Caco-2 (cell line): Measurements from ENCODE around the gene NXN. TPM values are rescaled to one million over a fixed set of nuclear protein-coding genes. Genes with fewer than 3 reads are reported as not detected.

Experiments
- BruUV-seq: library from RNA; stranded (reverse); fragments of 400-500 nt; replicated peaks from 2 replicates; lab custom pipeline; 2021; lab: Mats Ljungman, UMichigan
- CTCF ChIA-PET: fragments of 300-600 bp; sonication (Branson Sonifier 250); formaldehyde crosslinking; loops from one replicate; lab custom pipeline; 2022; ENCODE audit warnings: antibody characterized with exemption; lab: Charles Lee
- POLR2A ChIA-PET: fragments of 300-600 bp; sonication (Branson Sonifier 250); formaldehyde crosslinking; loops from one replicate; lab custom pipeline; 2022; ENCODE audit warnings: antibody characterized with exemption; lab: Charles Lee
- DNase-seq, 2 experiments: peaks; one replicate each; pipeline versions ENCODE4 v3.0.0 to v3.0.0-alpha.2; 2020 to 2022
- H3K27me3 ChIP-seq: replicated peaks from 2 replicates; pipeline ENCODE4 v1.6.0; 2011; ENCODE audit warnings: low read length; ENCODE audit not compliant: control insufficient read depth, insufficient read depth
- H3K36me3 ChIP-seq: 2 replicates; pipeline ENCODE4 v1.5.1; 2011; ENCODE audit warnings: low read length; ENCODE audit not compliant: control insufficient read depth, insufficient read depth
- H3K4me1 ChIP-seq: fragments of 250-450 bp; sonication (Bioruptor Pico); 2 replicates; pipeline ENCODE4 v1.5.1; 2020; ENCODE audit warnings: mild to moderate bottlenecking
- H3K4me3 ChIP-seq: 2 replicates; pipeline ENCODE4 v1.5.1; 2011; ENCODE audit warnings: low read depth, mild to moderate bottlenecking, control low read depth, low read length
- H3K9me3 ChIP-seq: fragments of 250-450 bp; sonication (Bioruptor Pico); 2 replicates; pipeline ENCODE4 v1.5.1; 2020; ENCODE audit warnings: mild to moderate bottlenecking, moderate library complexity
- H3K27ac Mint-ChIP-seq: one replicate; pipeline ENCODE4 v1.8.0; 2022; ENCODE audit warnings: mixed read lengths; ENCODE audit not compliant: unreplicated experiment
- H3K27me3 Mint-ChIP-seq: one replicate; pipeline ENCODE4 v1.8.0; 2022; ENCODE audit warnings: mixed read lengths; ENCODE audit not compliant: insufficient read depth, unreplicated experiment
- H3K36me3 Mint-ChIP-seq: one replicate; pipeline ENCODE4 v1.8.0; 2022; ENCODE audit warnings: mild to moderate bottlenecking, mixed read lengths; ENCODE audit not compliant: insufficient read depth, unreplicated experiment
- H3K4me1 Mint-ChIP-seq: one replicate; pipeline ENCODE4 v1.8.0; 2022; ENCODE audit warnings: low read depth, mixed read lengths; ENCODE audit not compliant: unreplicated experiment
- H3K4me3 Mint-ChIP-seq: one replicate; pipeline ENCODE4 v1.8.0; 2022; ENCODE audit warnings: mild to moderate bottlenecking, moderate library complexity, mixed read lengths; ENCODE audit not compliant: unreplicated experiment
- H3K9me3 Mint-ChIP-seq: one replicate; pipeline ENCODE4 v1.8.0; 2022; ENCODE audit warnings: mixed read lengths; ENCODE audit not compliant: unreplicated experiment
- intact Hi-C: fragments of 100-400 bp; cut with micrococcal nuclease; formaldehyde crosslinking; loops from one replicate; pipeline ENCODE4 v1.10.0; 2022; ENCODE audit not compliant: unreplicated experiment
- total RNA-seq: library from RNA; stranded (reverse); gene quantifications from 2 replicates; pipeline ENCODE4 v1.2.3, GENCODE V29; 2022
- TF ChIP-seq, protein P1 (sequence below), 2 experiments: fragments of 200-600 bp in 1 of 2; IDR thresholded peaks; 1 replicate in 1 of 2; 2 replicates in 1 of 2; pipeline versions ENCODE4 v1.5.1 to v1.8.0; 2011 to 2022; ENCODE audit warnings: antibody characterized with exemption in 1 of 2, control low read depth in 1 of 2, inconsistent platforms in 1 of 2, low read depth in 1 of 2, low read length in 1 of 2, mild to moderate bottlenecking in 1 of 2, moderate library complexity in 1 of 2; ENCODE audit not compliant: insufficient read depth in 1 of 2, severe bottlenecking in 1 of 2, unreplicated experiment in 1 of 2

Gene NXN
- total RNA-seq, 1 experiment from 2014 or later = 76.7 TPM

DNA sequence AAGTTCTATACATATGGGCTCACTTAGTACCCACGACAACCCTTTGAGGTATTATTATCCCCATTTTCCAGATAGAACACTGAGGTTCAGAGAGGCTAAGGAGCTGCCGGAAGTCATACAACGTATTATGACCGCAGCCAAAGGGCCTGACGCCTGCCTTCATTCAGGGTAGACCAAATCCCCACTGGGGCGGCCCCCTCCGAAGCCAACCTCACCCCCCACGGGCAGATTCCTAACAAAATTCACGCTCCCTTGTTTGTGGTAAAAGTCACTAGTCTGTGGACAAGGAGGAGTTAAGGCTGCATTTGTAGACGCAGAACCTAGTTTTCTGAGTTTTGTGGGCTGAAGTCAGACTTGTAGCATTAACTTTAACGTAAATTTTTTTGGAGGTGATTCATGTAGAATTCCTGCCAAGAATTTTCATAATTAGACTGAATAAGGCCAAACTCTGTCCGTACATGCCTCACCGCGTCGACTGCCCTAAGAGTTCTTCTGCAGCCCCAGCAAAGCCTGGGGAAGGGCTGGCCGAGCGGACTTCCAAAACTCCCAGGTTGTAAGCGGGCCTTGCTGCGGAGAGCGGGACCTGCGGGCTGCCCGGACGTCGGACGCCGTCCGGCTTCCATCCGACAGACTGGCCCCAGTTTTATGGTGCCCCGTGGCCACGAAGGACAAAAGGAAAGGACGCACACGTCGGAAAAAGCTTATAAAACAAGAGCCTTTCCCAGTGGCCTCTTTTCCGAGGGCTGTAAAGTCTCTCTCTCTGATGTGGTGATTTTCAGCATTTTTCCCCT, 75.7 kb downstream of the NXN start:
- no TSS peak for BruUV-seq
- no peaks in the 10 kb centered on the region for H3K4me1 ChIP-seq
- no peaks in the 10 kb centered on the region for H3K9me3 ChIP-seq
- ChIA-PET CTCF (interaction anchor here (0.6 kb wide), 1 partner anchor 22 kb away, joined by 3 read pairs; no protein-coding TSS in a partner anchor), POLR2A (no interaction called here)
- H3K4me3 Mint-ChIP-seq = no peak overlapping the region
- peak overlapping the region; percentile 45 for H3K27ac Mint-ChIP-seq
- H3K36me3 Mint-ChIP-seq = peaks cover 48% of the 10 kb centered on the region
- intact Hi-C loops = no loop called here
- no peaks in the 10 kb centered on the region for H3K36me3 ChIP-seq
- H3K9me3 Mint-ChIP-seq = no peaks in the 10 kb centered on the region
- no peak for DNase-seq
- no peaks in the 10 kb centered on the region for H3K27me3 ChIP-seq
- H3K27me3 Mint-ChIP-seq = no peaks in the 10 kb centered on the region
- no peak overlapping the region for H3K4me3 ChIP-seq
- TF ChIP-seq, protein P1, sequence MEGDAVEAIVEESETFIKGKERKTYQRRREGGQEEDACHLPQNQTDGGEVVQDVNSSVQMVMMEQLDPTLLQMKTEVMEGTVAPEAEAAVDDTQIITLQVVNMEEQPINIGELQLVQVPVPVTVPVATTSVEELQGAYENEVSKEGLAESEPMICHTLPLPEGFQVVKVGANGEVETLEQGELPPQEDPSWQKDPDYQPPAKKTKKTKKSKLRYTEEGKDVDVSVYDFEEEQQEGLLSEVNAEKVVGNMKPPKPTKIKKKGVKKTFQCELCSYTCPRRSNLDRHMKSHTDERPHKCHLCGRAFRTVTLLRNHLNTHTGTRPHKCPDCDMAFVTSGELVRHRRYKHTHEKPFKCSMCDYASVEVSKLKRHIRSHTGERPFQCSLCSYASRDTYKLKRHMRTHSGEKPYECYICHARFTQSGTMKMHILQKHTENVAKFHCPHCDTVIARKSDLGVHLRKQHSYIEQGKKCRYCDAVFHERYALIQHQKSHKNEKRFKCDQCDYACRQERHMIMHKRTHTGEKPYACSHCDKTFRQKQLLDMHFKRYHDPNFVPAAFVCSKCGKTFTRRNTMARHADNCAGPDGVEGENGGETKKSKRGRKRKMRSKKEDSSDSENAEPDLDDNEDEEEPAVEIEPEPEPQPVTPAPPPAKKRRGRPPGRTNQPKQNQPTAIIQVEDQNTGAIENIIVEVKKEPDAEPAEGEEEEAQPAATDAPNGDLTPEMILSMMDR (IDR thresholded peaks at IDR 0.05; ENCODE audit: insufficient read depth in 1 of 2, low read depth in 1 of 2, low read length in 1 of 2, severe bottlenecking in 1 of 2, unreplicated experiment in 1 of 2) = no peak
- H3K4me1 Mint-ChIP-seq = peaks cover 11% of the 10 kb centered on the region

DNA sequence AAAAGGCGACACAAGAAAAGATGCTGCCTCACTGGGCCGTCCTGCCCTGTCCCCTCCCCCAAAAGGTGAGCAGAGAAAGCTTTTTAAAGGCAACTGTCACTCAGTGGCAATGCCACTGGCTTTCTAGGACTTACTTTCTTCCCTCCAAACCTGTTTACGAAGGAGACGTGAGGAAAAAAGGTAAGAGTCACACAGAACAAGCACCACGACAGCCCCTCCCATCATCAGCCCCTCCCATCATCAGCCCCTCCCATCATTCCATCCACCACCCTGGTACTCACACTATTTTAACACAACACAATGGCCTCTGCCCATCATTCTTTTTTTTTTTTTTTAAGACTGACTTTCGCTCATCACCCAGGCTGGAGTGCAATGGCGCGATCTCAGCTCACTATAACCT, 77.1 kb downstream of the NXN start:
- no peaks in the 10 kb centered on the region for H3K9me3 Mint-ChIP-seq
- no peak overlapping the region for H3K4me3 Mint-ChIP-seq
- DNase-seq = no peak
- H3K4me1 ChIP-seq = no peaks in the 10 kb centered on the region
- peaks cover 11% of the 10 kb centered on the region for H3K4me1 Mint-ChIP-seq
- TF ChIP-seq, protein P1 (IDR thresholded peaks at IDR 0.05; ENCODE audit: insufficient read depth in 1 of 2, low read depth in 1 of 2, low read length in 1 of 2, severe bottlenecking in 1 of 2, unreplicated experiment in 1 of 2) = no peak
- peaks cover 48% of the 10 kb centered on the region for H3K36me3 Mint-ChIP-seq
- peak overlapping the region; percentile 42 for H3K27ac Mint-ChIP-seq
- intact Hi-C loops = no loop called here
- no peaks in the 10 kb centered on the region for H3K36me3 ChIP-seq
- POLR2A ChIA-PET = no interaction called here
- CTCF ChIA-PET = no interaction called here
- H3K9me3 ChIP-seq = no peaks in the 10 kb centered on the region
- H3K27me3 Mint-ChIP-seq = no peaks in the 10 kb centered on the region
- no peaks in the 10 kb centered on the region for H3K27me3 ChIP-seq
- no TSS peak for BruUV-seq
- H3K4me3 ChIP-seq = no peak overlapping the region

DNA sequence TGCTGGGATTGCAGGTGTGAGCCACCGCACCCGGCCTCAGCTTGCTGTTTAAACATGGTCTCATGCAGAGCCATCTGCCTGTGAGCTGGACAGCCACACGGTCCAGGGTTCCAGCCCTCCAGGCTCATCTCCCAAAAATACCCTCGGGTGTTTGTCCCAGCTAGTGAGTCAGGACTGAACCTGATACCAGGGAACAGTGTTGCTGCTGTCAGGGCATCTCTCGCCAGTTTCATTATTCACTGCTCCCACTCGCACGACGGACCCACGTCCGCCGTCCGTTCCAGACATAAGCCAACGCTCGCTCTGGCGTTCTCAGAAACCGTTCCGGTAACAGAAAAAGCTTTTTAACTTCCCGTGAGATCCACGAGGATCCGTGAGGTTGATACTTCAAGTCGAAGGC, 77.6 kb downstream of the NXN start:
- Histone ChIP-seq H3K9me3 (no peaks in the 10 kb centered on the region), H3K4me3 (no peak overlapping the region), H3K27me3 (no peaks in the 10 kb centered on the region), H3K4me1 (no peaks in the 10 kb centered on the region), H3K36me3 (no peaks in the 10 kb centered on the region)
- Mint-ChIP-seq H3K27ac (peak overlapping the region; percentile 42), H3K9me3 (no peaks in the 10 kb centered on the region), H3K4me3 (no peak overlapping the region), H3K4me1 (peaks cover 11% of the 10 kb centered on the region), H3K36me3 (peaks cover 48% of the 10 kb centered on the region), H3K27me3 (no peaks in the 10 kb centered on the region)
- POLR2A ChIA-PET = no interaction called here
- TF ChIP-seq, protein P1 (IDR thresholded peaks at IDR 0.05; ENCODE audit: insufficient read depth in 1 of 2, low read depth in 1 of 2, low read length in 1 of 2, severe bottlenecking in 1 of 2, unreplicated experiment in 1 of 2) = no peak
- CTCF ChIA-PET = no interaction called here
- intact Hi-C loops = no loop called here
- DNase-seq = no peak
- no TSS peak for BruUV-seq
